Endothelial cell of umbilical vein (primary cell): Measurements from ENCODE around the gene PAN3.

Experiments used
- CTCF ChIP-seq, 2 donors: IDR thresholded peaks; 1 replicate in 1 of 2; 2 replicates in 1 of 2; pipeline ENCODE4 v1.5.1; 2011; ENCODE audit warnings: low read length in 2 of 2, mild to moderate bottlenecking in 2 of 2, moderate library complexity in 2 of 2, control low read depth in 1 of 2, inconsistent platforms in 1 of 2, low read depth in 1 of 2; ENCODE audit not compliant: insufficient read depth in 1 of 2; ENCODE audit errors: extremely low read depth in 1 of 2
- EZH2 ChIP-seq: IDR thresholded peaks from 2 replicates; pipeline ENCODE4 v1.6.1; 2012; ENCODE audit warnings: borderline replicate concordance, low read depth, mild to moderate bottlenecking, moderate library complexity, low read length, inconsistent platforms; ENCODE audit not compliant: severe bottlenecking
- JUN ChIP-seq: IDR thresholded peaks from 2 replicates; pipeline ENCODE4 v1.6.1; 2011; ENCODE audit warnings: borderline replicate concordance, low read depth; ENCODE audit not compliant: insufficient read length, insufficient read depth
- MYC ChIP-seq: IDR thresholded peaks from one replicate; pipeline ENCODE4 v1.6.1; 2011; ENCODE audit warnings: mild to moderate bottlenecking, low read depth, low read length
- POLR2A ChIP-seq: IDR thresholded peaks from 2 replicates; pipeline ENCODE4 v1.6.1; 2012; ENCODE audit warnings: low read depth, mild to moderate bottlenecking, control low read depth, low read length
- POLR2AphosphoS5 ChIP-seq: IDR thresholded peaks from 2 replicates; pipeline ENCODE4 v1.6.1; 2012; ENCODE audit warnings: low read depth, mild to moderate bottlenecking, control low read depth, low read length, moderate library complexity; ENCODE audit not compliant: insufficient read depth

GRCh38 chr13:28339419-28339818 is 201.1 kb downstream of the PAN3 start:
- TF ChIP-seq CTCF (IDR thresholded peaks at IDR 0.05; ENCODE audit: extremely low read depth in 1 of 2, insufficient read depth in 1 of 2, low read depth in 1 of 2, low read length in 2 of 2): no peak
- TF ChIP-seq POLR2A: no peak
- no peak for TF ChIP-seq MYC
- TF ChIP-seq EZH2: no peak
- no peak for TF ChIP-seq POLR2AphosphoS5
- peak; percentile 58 for TF ChIP-seq JUN
